SK-N-SH (cell line): ENCODE measurements around the gene HHIPL1. TPM values are rescaled to one million over a fixed set of nuclear protein-coding genes. Genes with fewer than 3 reads are reported as not detected.

Source experiments
- CTCF ChIA-PET: fragments of 300-600, 350-600 bp; formaldehyde crosslinking; extraction: SDS; loops from one replicate; lab custom pipeline; 2021; lab: Yijun Ruan, JAX
- POLR2A ChIA-PET: fragments of 350-600 bp; sonication (Branson Sonifier 250); formaldehyde crosslinking; extraction: SDS; loops from one replicate; lab custom pipeline; 2020; ENCODE audit warnings: antibody characterized with exemption, inconsistent platforms; lab: Yijun Ruan, JAX
- DNase-seq: peaks from one replicate; pipeline ENCODE4 v3.0.0; 2012
- H2AFZ ChIP-seq: fragments of 200-600 bp; sonication (generic); 2 replicates; pipeline ENCODE4 v1.8.1; 2016; ENCODE audit warnings: antibody characterized with exemption, mild to moderate bottlenecking, low read depth
- H3F3A ChIP-seq: fragments of 200-600 bp; sonication (generic); replicated peaks from 2 replicates; pipeline ENCODE3; 2016; ENCODE audit warnings: antibody characterized with exemption, mild to moderate bottlenecking; ENCODE audit not compliant: insufficient read depth
- H3K27ac ChIP-seq, 2 experiments: fragments of 200-500 bp in 1 of 2; fragments of 200-600 bp in 1 of 2; sonication (Bioruptor generic) in 1 of 2; sonication (generic), shearing (Covaris generic) in 1 of 2; 2 replicates each; pipeline versions ENCODE4 v1.5.1 to v1.6.1; 2014 to 2016; ENCODE audit warnings: low read depth in 2 of 2, inconsistent platforms in 1 of 2, low read length in 1 of 2, mild to moderate bottlenecking in 1 of 2, mixed read lengths in 1 of 2
- H3K27me3 ChIP-seq: fragments of 200-600 bp; sonication (generic), shearing (Covaris generic); 2 replicates; pipeline ENCODE4 v1.6.1; 2016; ENCODE audit warnings: mixed run types; ENCODE audit not compliant: insufficient read depth
- H3K36me3 ChIP-seq, 2 experiments: fragments of 200-500 bp in 1 of 2; fragments of 200-600 bp in 1 of 2; sonication (Bioruptor generic) in 1 of 2; sonication (generic) in 1 of 2; replicated peaks in 1 of 2; 2 replicates each; pipeline versions ENCODE3 to v1.5.1; 2014 to 2016; ENCODE audit warnings: low read length in 1 of 2, mild to moderate bottlenecking in 1 of 2; ENCODE audit not compliant: insufficient read depth in 2 of 2, control insufficient read depth in 1 of 2
- H3K4me1 ChIP-seq, 2 experiments: fragments of 200-500 bp in 1 of 2; fragments of 200-600 bp in 1 of 2; sonication (Bioruptor generic) in 1 of 2; sonication (generic), shearing (Covaris generic) in 1 of 2; 2 replicates each; pipeline versions ENCODE4 v1.5.1 to v1.6.1; 2014 to 2016; ENCODE audit warnings: low read depth in 1 of 2, low read length in 1 of 2, mixed run types in 1 of 2; ENCODE audit not compliant: insufficient read depth in 2 of 2, control insufficient read depth in 1 of 2
- H3K4me2 ChIP-seq: fragments of 200-600 bp; sonication (generic), shearing (Covaris generic); 2 replicates; pipeline ENCODE4 v1.6.1; 2017; ENCODE audit warnings: mixed run types
- H3K4me3 ChIP-seq, 2 experiments: fragments of 200-500 bp in 1 of 2; fragments of 200-600 bp in 1 of 2; sonication (Bioruptor generic) in 1 of 2; sonication (generic), shearing (Covaris generic) in 1 of 2; 2 replicates each; pipeline versions ENCODE4 v1.5.1 to v1.8.1; 2014 to 2016; ENCODE audit warnings: low read depth in 2 of 2, inconsistent platforms in 1 of 2, low read length in 1 of 2, mild to moderate bottlenecking in 1 of 2, mixed read lengths in 1 of 2, moderate library complexity in 1 of 2
- H3K79me2 ChIP-seq: fragments of 200-600 bp; sonication (generic); 2 replicates; pipeline ENCODE4 v1.8.1; 2017; ENCODE audit warnings: mild to moderate bottlenecking; ENCODE audit not compliant: insufficient read depth
- H3K9ac ChIP-seq: fragments of 200-600 bp; sonication (generic); 2 replicates; pipeline ENCODE4 v1.6.1; 2017; ENCODE audit warnings: mixed run types
- H3K9me2 ChIP-seq: fragments of 200-600 bp; sonication (generic); 2 replicates; pipeline ENCODE4 v1.6.1; 2017; ENCODE audit warnings: mixed run types
- H3K9me3 ChIP-seq: fragments of 200-600 bp; sonication (generic); 2 replicates; pipeline ENCODE4 v1.6.1; 2017; ENCODE audit warnings: mixed run types, mild to moderate bottlenecking, moderate library complexity
- H4K20me1 ChIP-seq: fragments of 200-600 bp; sonication (generic); 2 replicates; pipeline ENCODE4 v1.6.1; 2017; ENCODE audit warnings: mild to moderate bottlenecking, mixed run types; ENCODE audit not compliant: insufficient read depth
- CHD2 ChIP-seq: fragments of 150-350 bp; IDR thresholded peaks from 2 replicates; pipeline ENCODE4 v1.6.1; 2018; ENCODE audit warnings: low read length; ENCODE audit not compliant: partially characterized antibody
- EP300 ChIP-seq, 2 experiments: IDR thresholded peaks; 2 replicates each; pipeline versions ENCODE4 v1.4.0 to v1.6.1; 2012; ENCODE audit warnings: borderline replicate concordance in 1 of 2, low read depth in 1 of 2, low read length in 1 of 2
- GABPA ChIP-seq: IDR thresholded peaks from 2 replicates; pipeline ENCODE4 v1.4.0; 2012; ENCODE audit warnings: low read depth, mild to moderate bottlenecking
- JUND ChIP-seq: IDR thresholded peaks from 2 replicates; pipeline ENCODE4 v1.4.0; 2012
- MAX ChIP-seq: IDR thresholded peaks from 2 replicates; pipeline ENCODE4 v1.4.0; 2012; ENCODE audit warnings: low read depth
- MEF2A ChIP-seq: IDR thresholded peaks from 2 replicates; pipeline ENCODE4 v1.4.0; 2012; ENCODE audit warnings: low read depth, borderline replicate concordance
- MXI1 ChIP-seq: IDR thresholded peaks from 2 replicates; pipeline ENCODE4 v1.6.1; 2012; ENCODE audit warnings: mild to moderate bottlenecking, low read depth, low read length, improper control_type of control experiment
- NRF1 ChIP-seq: IDR thresholded peaks from 2 replicates; pipeline ENCODE4 v1.6.1; 2012; ENCODE audit warnings: low read depth, mild to moderate bottlenecking, low read length
- PBX3 ChIP-seq: IDR thresholded peaks from 2 replicates; pipeline ENCODE4; 2012
- RAD21 ChIP-seq: IDR thresholded peaks from 2 replicates; pipeline ENCODE4 v1.6.1; 2012; ENCODE audit warnings: mild to moderate bottlenecking, low read length
- RCOR1 ChIP-seq: fragments of 150-350 bp; IDR thresholded peaks from 2 replicates; pipeline ENCODE4 v1.6.1; 2017; ENCODE audit warnings: antibody characterized with exemption, low read length
- WGBS: methylation state at CpG from one replicate; pipeline ENCODE4 v1.1.6; 2017; ENCODE audit warnings: low lambda C conversion rate; 5-methylcytosine and 5-hydroxymethylcytosine counted together
- polyA plus RNA-seq, 3 experiments: library from polyadenylated mRNA; depleted of rRNA; stranded (reverse); fragments of >200 nt; gene quantifications; 2 replicates each; pipeline ENCODE4 v1.2.3, GENCODE V29; 2012
- TF ChIP-seq, protein P1 (sequence below): fragments of 150-350 bp; IDR thresholded peaks from 2 replicates; pipeline ENCODE4 v1.6.1; 2017; ENCODE audit warnings: antibody characterized with exemption, low read length, low read depth, borderline replicate concordance
- TF ChIP-seq, protein P2 (sequence below): IDR thresholded peaks from 2 replicates; pipeline ENCODE4 v1.4.0; 2012; ENCODE audit warnings: low read depth, borderline replicate concordance

Gene HHIPL1
- polyA plus RNA-seq, 1 of the 3 experiments (the other 2 are of a cell fraction) = 0.02 TPM

- no peak for TF ChIP-seq MAX
- TF ChIP-seq EP300 (IDR thresholded peaks at IDR 0.05; ENCODE audit: borderline replicate concordance in 1 of 2, low read depth in 1 of 2, low read length in 1 of 2) = no peak
- no peak for TF ChIP-seq PBX3
- TF ChIP-seq NRF1 = no peak
- TF ChIP-seq RAD21 = no peak
- TF ChIP-seq GABPA = no peak
- TF ChIP-seq MXI1 = no peak
- TF ChIP-seq JUND = no peak
- TF ChIP-seq MEF2A = no peak
- TF ChIP-seq RCOR1 = no peak
Observed at GRCh38 chr14:99676657-99677056, 31.7 kb downstream of the HHIPL1 start (continued).

DNA sequence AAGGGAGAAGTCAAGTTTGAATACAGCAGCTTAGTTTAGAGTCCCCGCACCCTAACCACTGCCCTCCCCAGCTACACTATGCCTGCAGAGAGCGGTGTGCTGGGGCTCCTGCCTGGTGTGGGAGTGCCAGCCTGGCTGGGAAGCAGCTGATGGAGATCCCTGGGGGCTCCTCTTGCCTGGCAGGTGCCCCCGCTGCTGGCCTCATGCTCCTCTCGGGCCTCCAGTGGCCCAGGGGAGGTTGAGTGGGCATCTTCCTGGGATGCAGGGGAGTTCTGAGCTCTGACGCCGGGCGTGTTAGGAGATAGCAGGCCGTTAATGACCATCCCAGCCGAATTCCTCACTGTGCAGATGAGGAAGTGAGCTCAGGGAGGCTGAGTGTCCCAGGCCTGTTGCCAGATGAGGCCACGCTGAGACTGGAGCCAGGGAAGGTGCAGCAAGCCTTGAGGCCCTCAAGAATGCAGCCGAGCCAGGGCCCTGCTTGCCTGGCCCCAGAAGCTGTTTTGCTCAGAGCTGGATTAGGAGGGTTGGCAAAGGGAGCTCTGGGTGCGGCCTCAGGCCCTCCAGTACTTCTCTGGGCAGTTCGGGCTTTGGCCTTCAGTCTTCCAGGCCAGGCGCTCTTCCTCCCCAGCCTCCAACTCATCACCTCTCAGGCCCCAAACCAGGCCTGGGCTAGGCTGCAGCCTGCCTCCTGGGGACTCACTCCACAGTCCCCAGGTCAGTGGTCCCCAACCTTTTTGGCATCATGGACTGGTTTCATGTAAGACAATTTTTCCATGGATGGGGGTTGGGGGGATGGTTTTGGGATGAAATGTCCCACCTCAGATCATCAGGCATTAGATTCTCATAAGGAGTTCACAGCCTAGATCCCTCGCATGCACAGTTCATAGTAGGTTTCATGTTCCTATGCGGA is 32.6 kb downstream of the HHIPL1 start:
- no peaks in the 10 kb centered on the region for H3K9me3 ChIP-seq
- WGBS = 92% methylated on average over 9 of the region's 16 CpGs
- H3K4me3 ChIP-seq = no peak overlapping the region; a peak in 1 of 4 replicates
- peaks cover 0 to 3% of the 10 kb centered on the region in 2 experiments; a peak in 1 of 4 replicates for H3K4me1 ChIP-seq
- POLR2A ChIA-PET = no interaction called here
- 0 out of 2 replicates have a peak, but pooled peaks cover 7% of the 10 kb centered on the region for H3K27me3 ChIP-seq
- no peak for DNase-seq
- TF ChIP-seq, protein P1, sequence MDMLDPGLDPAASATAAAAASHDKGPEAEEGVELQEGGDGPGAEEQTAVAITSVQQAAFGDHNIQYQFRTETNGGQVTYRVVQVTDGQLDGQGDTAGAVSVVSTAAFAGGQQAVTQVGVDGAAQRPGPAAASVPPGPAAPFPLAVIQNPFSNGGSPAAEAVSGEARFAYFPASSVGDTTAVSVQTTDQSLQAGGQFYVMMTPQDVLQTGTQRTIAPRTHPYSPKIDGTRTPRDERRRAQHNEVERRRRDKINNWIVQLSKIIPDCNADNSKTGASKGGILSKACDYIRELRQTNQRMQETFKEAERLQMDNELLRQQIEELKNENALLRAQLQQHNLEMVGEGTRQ = no peak
- TF ChIP-seq, protein P2, sequence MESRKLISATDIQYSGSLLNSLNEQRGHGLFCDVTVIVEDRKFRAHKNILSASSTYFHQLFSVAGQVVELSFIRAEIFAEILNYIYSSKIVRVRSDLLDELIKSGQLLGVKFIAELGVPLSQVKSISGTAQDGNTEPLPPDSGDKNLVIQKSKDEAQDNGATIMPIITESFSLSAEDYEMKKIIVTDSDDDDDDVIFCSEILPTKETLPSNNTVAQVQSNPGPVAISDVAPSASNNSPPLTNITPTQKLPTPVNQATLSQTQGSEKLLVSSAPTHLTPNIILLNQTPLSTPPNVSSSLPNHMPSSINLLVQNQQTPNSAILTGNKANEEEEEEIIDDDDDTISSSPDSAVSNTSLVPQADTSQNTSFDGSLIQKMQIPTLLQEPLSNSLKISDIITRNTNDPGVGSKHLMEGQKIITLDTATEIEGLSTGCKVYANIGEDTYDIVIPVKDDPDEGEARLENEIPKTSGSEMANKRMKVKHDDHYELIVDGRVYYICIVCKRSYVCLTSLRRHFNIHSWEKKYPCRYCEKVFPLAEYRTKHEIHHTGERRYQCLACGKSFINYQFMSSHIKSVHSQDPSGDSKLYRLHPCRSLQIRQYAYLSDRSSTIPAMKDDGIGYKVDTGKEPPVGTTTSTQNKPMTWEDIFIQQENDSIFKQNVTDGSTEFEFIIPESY = no peak
- no peak for TF ChIP-seq CHD2
- TF ChIP-seq, all 33 proteins: peak for 0
- H4K20me1 ChIP-seq = no peaks in the 10 kb centered on the region
- no peaks in the 10 kb centered on the region for H3F3A ChIP-seq
- H2AFZ ChIP-seq = no peak overlapping the region
- no peaks in the 10 kb centered on the region for H3K79me2 ChIP-seq
- H3K9me2 ChIP-seq = no peaks in the 10 kb centered on the region
- no peak overlapping the region for H3K9ac ChIP-seq
- no peak overlapping the region for H3K4me2 ChIP-seq
- H3K27ac ChIP-seq = no peak overlapping the region
- H3K36me3 ChIP-seq = no peaks in the 10 kb centered on the region
- CTCF ChIA-PET = interaction anchor here (1.2 to 2.3 kb wide), 4 partner anchors 10 to 208 kb away, joined by 3 to 20 read pairs (median 8); no protein-coding TSS in a partner anchor
